DMS 273 treated with DMSO at 0.1 percent for 48 hours (cell line): ENCODE measurements around the gene GC.
"Not testable (repeated sequence)": the region's sequence is repeated elsewhere in the genome, so short reads cannot be mapped to it uniquely, and the experiment has no call there.

Experiments used
- DNase-seq: peaks from one replicate; lab custom pipeline; 2025; lab: John Stamatoyannopoulos, UW

Gene GC

GRCh38 chr4:71783972-71784371, at the start of gene GC:
Gene GC (minus strand): TSS chr4:71784079. CDS start chr4:71784018, 61 bp downstream.
- no peak for DNase-seq

GRCh38 chr4:71833232-71833900, 49.5 kb upstream of the GC start:
- no peak for DNase-seq

- no peak for DNase-seq
Measured at GRCh38 chr4:71832049-71832448, 48.2 kb upstream of the GC start.

GRCh38 chr4:71830497-71831190, 46.8 kb upstream of the GC start:
- no peak for DNase-seq

- DNase-seq, result no peak
Measured at GRCh38 chr4:71828470-71828869, 44.6 kb upstream of the GC start.

- no peak for DNase-seq
Measured at GRCh38 chr4:71827826-71828225, 43.9 kb upstream of the GC start.

GRCh38 chr4:71816676-71817303, 32.9 kb upstream of the GC start:
- DNase-seq, result no peak

- DNase-seq, result no peak
Measured at GRCh38 chr4:71814433-71814832, 30.6 kb upstream of the GC start.

GRCh38 chr4:71809805-71810204, 25.9 kb upstream of the GC start:
- DNase-seq, result not testable (repeated sequence)

GRCh38 chr4:71807469-71807868, 23.6 kb upstream of the GC start:
- no peak for DNase-seq

GRCh38 chr4:71805230-71805629, 21.4 kb upstream of the GC start:
- not testable (repeated sequence) for DNase-seq

GRCh38 chr4:71804017-71804697, 20.3 kb upstream of the GC start:
- DNase-seq, result not testable (repeated sequence)

- DNase-seq, result no peak
Measured at GRCh38 chr4:71785959-71786358, 2.1 kb upstream of the GC start.

GRCh38 chr4:71784569-71785197, 804 bp upstream of the GC start:
- no peak for DNase-seq

GRCh38 chr4:71777891-71778290, 6.0 kb downstream of the GC start:
- no peak for DNase-seq

GRCh38 chr4:71775449-71775848, 8.4 kb downstream of the GC start:
- DNase-seq, result no peak

GRCh38 chr4:71774136-71774535, 9.7 kb downstream of the GC start:
- DNase-seq, result no peak

- no peak for DNase-seq
Measured at GRCh38 chr4:71773004-71773403, 10.9 kb downstream of the GC start.

- DNase-seq, result no peak
Measured at GRCh38 chr4:71772592-71772991, 11.3 kb downstream of the GC start.

- no peak for DNase-seq
Measured at GRCh38 chr4:71771613-71772012, 12.3 kb downstream of the GC start.

- no peak for DNase-seq
Measured at GRCh38 chr4:71769434-71769833, 14.4 kb downstream of the GC start.

- no peak for DNase-seq
Measured at GRCh38 chr4:71768123-71768522, 15.8 kb downstream of the GC start.
